B cell (primary cell): ENCODE results near the gene DCTN3. TPM values are rescaled to one million over a fixed set of nuclear protein-coding genes. Genes with fewer than 3 reads are reported as not detected.

Experiments used
- ATAC-seq: fragments of 200-7000 bp; cut with Tn5 transposase; one replicate; pipeline ENCODE4 v1.10.0; 2021; ENCODE audit warnings: low read depth, mild to moderate bottlenecking, moderate number of reproducible peaks, moderate library complexity
- CTCF ChIA-PET: fragments of 350-600 bp; sonication (Branson Sonifier 250); formaldehyde crosslinking; loops from one replicate; lab custom pipeline; 2021; ENCODE audit warnings: antibody characterized with exemption, inconsistent platforms; lab: Charles Lee
- POLR2A ChIA-PET: fragments of 350-600 bp; sonication (Branson Sonifier 250); formaldehyde crosslinking; loops from one replicate; lab custom pipeline; 2021; ENCODE audit warnings: antibody characterized with exemption; lab: Charles Lee
- DNase-seq: peaks from one replicate; pipeline ENCODE4 v3.0.0; 2013
- H2AFZ ChIP-seq: 2 replicates; pipeline ENCODE4 v1.6.1; 2012; ENCODE audit warnings: mild to moderate bottlenecking, low read depth, low read length; ENCODE audit not compliant: insufficient read depth, poor library complexity, severe bottlenecking
- H3K27ac ChIP-seq, 2 donors: 1 replicate in 1 of 2; 2 replicates in 1 of 2; pipeline ENCODE4 v1.5.1; 2012 to 2013; ENCODE audit warnings: low read length in 2 of 2, mild to moderate bottlenecking in 2 of 2, moderate library complexity in 1 of 2
- H3K27me3 ChIP-seq, 4 experiments: fragments of 200-600 bp in 1 of 4; sonication (generic) in 1 of 4; replicated peaks in 1 of 4; 1 replicate in 2 of 4; 2 replicates in 2 of 4; pipeline versions ENCODE4 v1.6.1 to v1.7.0; 2013 to 2016; ENCODE audit warnings: low read length in 3 of 4, mild to moderate bottlenecking in 2 of 4, mixed read lengths in 1 of 4, moderate library complexity in 1 of 4; ENCODE audit not compliant: insufficient read depth in 4 of 4, control insufficient read depth in 3 of 4; ENCODE audit errors: control extremely low read depth in 1 of 4
- H3K36me3 ChIP-seq, 2 experiments: replicated peaks in 1 of 2; 1 replicate in 1 of 2; 2 replicates in 1 of 2; pipeline versions ENCODE4 v1.6.1 to v1.7.1; 2013; ENCODE audit warnings: low read length in 1 of 2; ENCODE audit not compliant: insufficient read depth in 2 of 2, control insufficient read depth in 1 of 2; ENCODE audit errors: control extremely low read depth in 1 of 2, extremely low read depth in 1 of 2
- H3K4me1 ChIP-seq, 2 donors: fragments of 200-600 bp in 1 of 2; sonication (generic) in 1 of 2; 1 replicate in 1 of 2; 2 replicates in 1 of 2; pipeline versions ENCODE4 v1.5.1 to v1.6.1; 2013 to 2017; ENCODE audit warnings: low read length in 2 of 2; ENCODE audit not compliant: control insufficient read depth in 2 of 2, insufficient read depth in 2 of 2
- H3K4me2 ChIP-seq: replicated peaks from 2 replicates; pipeline ENCODE3; 2012; ENCODE audit warnings: mild to moderate bottlenecking, low read depth, low read length; ENCODE audit not compliant: poor library complexity, severe bottlenecking
- H3K4me3 ChIP-seq, 5 experiments: fragments of 200-600 bp in 1 of 5; sonication (generic) in 1 of 5; 1 replicate in 3 of 5; 2 replicates in 2 of 5; pipeline versions ENCODE4 v1.5.1 to v1.7.0; 2011 to 2016; ENCODE audit warnings: low read length in 4 of 5, mild to moderate bottlenecking in 4 of 5, low read depth in 2 of 5, control low read depth in 1 of 5, moderate library complexity in 1 of 5; ENCODE audit not compliant: insufficient read depth in 1 of 5; ENCODE audit errors: control extremely low read depth in 1 of 5, extremely low read depth in 1 of 5
- H3K79me2 ChIP-seq: fragments of 200-600 bp; sonication (generic); one replicate; pipeline ENCODE4 v1.6.0; 2016; ENCODE audit warnings: low read length; ENCODE audit not compliant: control insufficient read depth, insufficient read depth
- H3K9ac ChIP-seq: fragments of 200-600 bp; sonication (generic); 2 replicates; pipeline ENCODE4 v1.6.1; 2017; ENCODE audit warnings: mild to moderate bottlenecking, low read length, moderate library complexity
- H3K9me3 ChIP-seq, 3 donors: one replicate each; pipeline versions ENCODE4 v1.6.1 to v1.7.1; 2013; ENCODE audit warnings: low read length in 2 of 3; ENCODE audit not compliant: control insufficient read depth in 2 of 3, insufficient read depth in 1 of 3; ENCODE audit errors: control extremely low read depth in 1 of 3
- H4K20me1 ChIP-seq: 2 replicates; pipeline ENCODE4 v1.6.0; 2012; ENCODE audit warnings: mild to moderate bottlenecking, low read length; ENCODE audit not compliant: insufficient read depth, control insufficient read depth, poor library complexity, severe bottlenecking
- H3K27ac Mint-ChIP-seq: one replicate; pipeline ENCODE4 v1.8.0; 2021; ENCODE audit warnings: mixed read lengths
- H3K27me3 Mint-ChIP-seq: one replicate; pipeline ENCODE4 v1.8.0; 2021; ENCODE audit warnings: mixed read lengths
- H3K4me1 Mint-ChIP-seq: one replicate; pipeline ENCODE4 v1.8.0; 2021; ENCODE audit warnings: mixed read lengths
- H3K4me3 Mint-ChIP-seq: one replicate; pipeline ENCODE4 v1.8.0; 2021; ENCODE audit warnings: mixed read lengths
- H3K9me3 Mint-ChIP-seq: one replicate; pipeline ENCODE4 v1.8.0; 2022; ENCODE audit warnings: mixed read lengths; ENCODE audit not compliant: insufficient read depth
- EZH2 ChIP-seq: IDR thresholded peaks from 2 replicates; pipeline ENCODE4 v1.6.1; 2012; ENCODE audit warnings: borderline replicate concordance, low read depth, mild to moderate bottlenecking, moderate library complexity, low read length; ENCODE audit not compliant: insufficient read depth, poor library complexity, severe bottlenecking
- WGBS: methylation state at CpG from one replicate; pipeline ENCODE4 v1.1.5; 2013; ENCODE audit warnings: missing lambda C conversion rate; ENCODE audit not compliant: insufficient coverage; 5-methylcytosine and 5-hydroxymethylcytosine counted together
- intact Hi-C: fragments of 100-400 bp; cut with micrococcal nuclease; formaldehyde crosslinking; loops from one replicate; pipeline ENCODE4 v1.10.0; 2022
- polyA plus RNA-seq: library from polyadenylated mRNA; depleted of rRNA; stranded (reverse); fragments of >200 nt; gene quantifications from 2 replicates; pipeline ENCODE4 v1.2.3, GENCODE V29; 2012
- total RNA-seq, 2 donors: library from RNA; stranded (reverse); fragments of 120-200 nt in 1 of 2; gene quantifications; 1 replicate in 1 of 2; 2 replicates in 1 of 2; pipeline versions ENCODE4 v1.2.3 to v1.2.4, GENCODE V29; 2013 to 2022
- TF ChIP-seq, protein P1 (sequence below): fragments of 200-600 bp; IDR thresholded peaks from one replicate; pipeline ENCODE4 v1.8.0; 2022; ENCODE audit warnings: antibody characterized with exemption, mild to moderate bottlenecking

DCTN3 gene
- total and polyA plus RNA-seq, 2 donors (not counting 1 experiment from before 2014, with no cell fraction given), result 48.2 to 75.0 TPM

DNA sequence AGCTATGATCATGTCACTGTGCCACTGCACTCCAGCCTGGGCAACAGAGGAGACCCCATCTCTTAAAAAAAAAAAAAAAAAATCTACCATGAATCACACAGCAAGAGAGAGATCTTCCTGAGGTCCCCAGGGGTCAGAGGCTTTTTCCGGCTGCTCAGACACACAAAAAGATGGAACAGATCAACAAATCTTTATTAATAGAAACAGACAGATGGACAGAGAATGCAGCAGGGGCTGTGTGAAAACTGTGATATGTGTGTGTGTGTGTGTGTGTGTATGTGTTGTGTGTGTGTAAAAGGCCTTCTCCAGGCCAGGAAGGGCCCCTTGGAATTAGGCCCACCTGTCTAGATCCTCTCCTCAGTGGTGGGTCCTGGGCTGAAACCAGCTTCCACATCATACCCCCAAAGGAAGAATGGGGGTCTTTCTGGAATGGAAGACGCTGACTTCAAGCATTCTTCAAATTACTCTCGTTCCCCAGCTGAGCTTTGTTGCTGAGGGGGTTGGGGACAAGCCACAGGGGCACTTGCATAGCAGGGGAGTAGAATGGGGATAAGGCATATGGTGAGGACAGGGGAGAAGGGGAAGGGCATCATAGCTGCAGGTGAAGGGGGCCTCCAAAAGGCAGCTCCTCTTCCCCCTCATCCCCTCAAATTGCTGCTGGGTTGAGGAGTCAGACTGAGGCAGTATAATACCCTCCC is 14.4 kb upstream of the DCTN3 start:
- ChIA-PET CTCF (interaction anchor here (0.9 to 8.4 kb wide), 33 partner anchors 8 to 1072 kb away, joined by 3 to 150 read pairs (median 5); partner anchors contain the start of genes DCTN3, DNAI1, FAM219A and GALT), POLR2A (interaction anchor here (1.1 kb wide), 1 partner anchor 22 kb away, joined by 6 read pairs; the partner anchor contains the start of gene RPP25L)
- Mint-ChIP-seq H3K27ac (no peak overlapping the region), H3K27me3 (peaks cover 10% of the 10 kb centered on the region), H3K9me3 (no peaks in the 10 kb centered on the region), H3K4me3 (no peak overlapping the region), H3K4me1 (peaks cover 30% of the 10 kb centered on the region)
- no peak overlapping the region for H3K9ac ChIP-seq
- peaks cover 0 to 12% (median 2%) of the 10 kb centered on the region in 4 experiments for H3K27me3 ChIP-seq
- H3K4me2 ChIP-seq, result no peak overlapping the region
- intact Hi-C loops, result no loop called here
- ATAC-seq (no peak), DNase-seq (no peak)
- H3K4me3 ChIP-seq, result no peak overlapping the region
- TF ChIP-seq, protein P1, sequence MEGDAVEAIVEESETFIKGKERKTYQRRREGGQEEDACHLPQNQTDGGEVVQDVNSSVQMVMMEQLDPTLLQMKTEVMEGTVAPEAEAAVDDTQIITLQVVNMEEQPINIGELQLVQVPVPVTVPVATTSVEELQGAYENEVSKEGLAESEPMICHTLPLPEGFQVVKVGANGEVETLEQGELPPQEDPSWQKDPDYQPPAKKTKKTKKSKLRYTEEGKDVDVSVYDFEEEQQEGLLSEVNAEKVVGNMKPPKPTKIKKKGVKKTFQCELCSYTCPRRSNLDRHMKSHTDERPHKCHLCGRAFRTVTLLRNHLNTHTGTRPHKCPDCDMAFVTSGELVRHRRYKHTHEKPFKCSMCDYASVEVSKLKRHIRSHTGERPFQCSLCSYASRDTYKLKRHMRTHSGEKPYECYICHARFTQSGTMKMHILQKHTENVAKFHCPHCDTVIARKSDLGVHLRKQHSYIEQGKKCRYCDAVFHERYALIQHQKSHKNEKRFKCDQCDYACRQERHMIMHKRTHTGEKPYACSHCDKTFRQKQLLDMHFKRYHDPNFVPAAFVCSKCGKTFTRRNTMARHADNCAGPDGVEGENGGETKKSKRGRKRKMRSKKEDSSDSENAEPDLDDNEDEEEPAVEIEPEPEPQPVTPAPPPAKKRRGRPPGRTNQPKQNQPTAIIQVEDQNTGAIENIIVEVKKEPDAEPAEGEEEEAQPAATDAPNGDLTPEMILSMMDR, result no peak
- TF ChIP-seq EZH2, result no peak
- peaks cover 0 to 3% of the 10 kb centered on the region in 2 experiments for H3K36me3 ChIP-seq
- H2AFZ ChIP-seq, result no peak overlapping the region
- no peak overlapping the region for H3K27ac ChIP-seq
- no CpG with 5 or more reads among the region's 3 CpGs for WGBS
- peaks cover 26% of the 10 kb centered on the region for H3K79me2 ChIP-seq
- no peaks in the 10 kb centered on the region for H3K9me3 ChIP-seq
- peaks cover 16 to 32% of the 10 kb centered on the region in 2 donors for H3K4me1 ChIP-seq
- H4K20me1 ChIP-seq, result peaks cover 16% of the 10 kb centered on the region
